ENCODE data around the gene FXN. TPM values are rescaled to one million over a fixed set of nuclear protein-coding genes. Genes with fewer than 3 reads are reported as not detected.
"Not testable (repeated sequence)": the region's sequence is repeated elsewhere in the genome, so short reads cannot be mapped to it uniquely, and the experiment has no call there.

Gene FXN
- total RNA-seq, 1 experiment from 2014 or later: 17.8 TPM

GRCh38 chr9:69097064-69097463 is 61.5 kb downstream of the FXN start:
- DNase-seq (ENCODE audit: low read depth, low spot score) (no peak), ATAC-seq (no peak)
- no peak for TF ChIP-seq CTCF (IDR thresholded peaks at IDR 0.05)
- no peak for TF ChIP-seq REST (IDR thresholded peaks at IDR 0.05; ENCODE audit: insufficient read depth in 1 of 2, low read depth in 2 of 2, low read length in 1 of 2)
- TF ChIP-seq POLR2AphosphoS5 (IDR thresholded peaks at IDR 0.05; ENCODE audit: low read depth, low read length): no peak
- TF ChIP-seq SIN3A (IDR thresholded peaks at IDR 0.05; ENCODE audit: borderline replicate concordance, insufficient read depth, low read depth, low read length): no peak
- no peak for TF ChIP-seq TCF7L2 (IDR thresholded peaks at IDR 0.05; ENCODE audit: low read depth, low read length)
- in situ Hi-C loops (cut with HindIII; ENCODE audit: low pct_unique_long_range_greater_than_20kb, low sequenced_read_pairs) (no loop called here), intact Hi-C loops (cut with micrococcal nuclease; ENCODE audit: unreplicated experiment) (no loop called here)
- Histone ChIP-seq H3K27ac (ENCODE audit: low read length) (no peak overlapping the region), H3K4me1 (ENCODE audit: control insufficient read depth, insufficient read depth, low read length) (no peaks in the 10 kb centered on the region), H3K36me3 (ENCODE audit: control insufficient read depth, insufficient read depth, low read length) (no peaks in the 10 kb centered on the region), H3K4me3 (ENCODE audit: low read depth in 2 of 2, low read length in 2 of 2) (no peak overlapping the region), H3K9me3 (ENCODE audit: control insufficient read depth, insufficient read depth, low read depth, low read length) (no peaks in the 10 kb centered on the region), H3K27me3 (ENCODE audit: control insufficient read depth, insufficient read depth, low read length) (no peaks in the 10 kb centered on the region)
- BruUV-seq (replicated peaks): no TSS peak
- ChIA-PET CTCF (no interaction called here), POLR2A (no interaction called here)

- DNase-seq (ENCODE audit: low read depth, low spot score): no peak
- BruUV-seq (replicated peaks): no TSS peak
- POLR2A ChIA-PET: no interaction called here
- TF ChIP-seq REST (IDR thresholded peaks at IDR 0.05; ENCODE audit: insufficient read depth in 1 of 2, low read depth in 2 of 2, low read length in 1 of 2): no peak
- no peak for TF ChIP-seq POLR2AphosphoS5 (IDR thresholded peaks at IDR 0.05; ENCODE audit: low read depth, low read length)
- no peak for TF ChIP-seq SIN3A (IDR thresholded peaks at IDR 0.05; ENCODE audit: borderline replicate concordance, insufficient read depth, low read depth, low read length)
- no peak for TF ChIP-seq CTCF (IDR thresholded peaks at IDR 0.05)
- no peak for TF ChIP-seq TCF7L2 (IDR thresholded peaks at IDR 0.05; ENCODE audit: low read depth, low read length)
- no peak overlapping the region for H3K4me3 ChIP-seq (ENCODE audit: low read depth in 2 of 2, low read length in 2 of 2)
- in situ Hi-C loops (cut with HindIII; ENCODE audit: low pct_unique_long_range_greater_than_20kb, low sequenced_read_pairs): no loop called here
- H3K36me3 ChIP-seq (ENCODE audit: control insufficient read depth, insufficient read depth, low read length): no peaks in the 10 kb centered on the region
- CTCF ChIA-PET: no interaction called here
- H3K9me3 ChIP-seq (ENCODE audit: control insufficient read depth, insufficient read depth, low read depth, low read length): no peaks in the 10 kb centered on the region
- no peaks in the 10 kb centered on the region for H3K27me3 ChIP-seq (ENCODE audit: control insufficient read depth, insufficient read depth, low read length)
- no peaks in the 10 kb centered on the region for H3K4me1 ChIP-seq (ENCODE audit: control insufficient read depth, insufficient read depth, low read length)
- intact Hi-C loops (cut with micrococcal nuclease; ENCODE audit: unreplicated experiment): no loop called here
- H3K27ac ChIP-seq (ENCODE audit: low read length): no peak overlapping the region
- no peak for ATAC-seq
These were observed 62.5 kb downstream of the FXN start for GRCh38 chr9:69097923-69098593.

- intact Hi-C loops (cut with micrococcal nuclease; ENCODE audit: unreplicated experiment); DNase-seq (ENCODE audit: low read depth, low spot score); ATAC-seq; in situ Hi-C loops (cut with HindIII; ENCODE audit: low pct_unique_long_range_greater_than_20kb, low sequenced_read_pairs); H3K4me1 ChIP-seq (ENCODE audit: control insufficient read depth, insufficient read depth, low read length); H3K4me3 ChIP-seq (ENCODE audit: low read depth in 2 of 2, low read length in 2 of 2); BruUV-seq (replicated peaks); H3K36me3 ChIP-seq (ENCODE audit: control insufficient read depth, insufficient read depth, low read length); CTCF ChIA-PET; H3K9me3 ChIP-seq (ENCODE audit: control insufficient read depth, insufficient read depth, low read depth, low read length); POLR2A ChIA-PET; H3K27me3 ChIP-seq (ENCODE audit: control insufficient read depth, insufficient read depth, low read length); H3K27ac ChIP-seq (ENCODE audit: low read length): not testable (repeated sequence)
These were observed 67.9 kb downstream of the FXN start for GRCh38 chr9:69103348-69103996.

Measured in Panc1 (cell line).